Neural progenitor cell (in vitro differentiated cells): ENCODE results near the gene PIP4K2A.

Experiments
- EZH2 ChIP-seq: fragments of 200-600 bp; sonication (generic); IDR thresholded peaks from 2 replicates; pipeline ENCODE4 v1.6.1; 2017; ENCODE audit warnings: antibody characterized with exemption, mild to moderate bottlenecking, moderate library complexity
- TF ChIP-seq, protein P1 (sequence below): fragments of 200-600 bp; sonication (generic); IDR thresholded peaks from 2 replicates; pipeline ENCODE4 v1.5.1; 2017; ENCODE audit warnings: antibody characterized with exemption, mild to moderate bottlenecking

DNA sequence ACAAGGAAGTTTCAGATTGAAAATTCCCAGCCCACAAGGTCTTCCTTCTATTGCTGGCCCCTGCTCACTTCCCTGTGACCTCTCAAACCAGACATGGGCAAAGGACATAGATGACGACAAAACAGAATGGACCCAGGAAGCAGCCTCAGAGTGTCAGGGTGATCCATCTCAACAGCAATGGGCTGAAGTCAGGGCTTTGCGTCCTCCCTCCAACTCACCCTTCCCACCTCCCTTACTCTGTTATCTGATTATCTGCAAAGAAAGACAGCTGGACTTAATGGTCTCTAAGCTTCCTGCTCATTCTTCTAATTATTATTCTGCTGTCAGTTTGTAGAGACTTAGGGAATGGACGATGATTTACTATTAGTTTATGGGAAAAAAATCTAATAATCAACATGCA, 115.9 kb downstream of the PIP4K2A start:
- TF ChIP-seq, protein P1, sequence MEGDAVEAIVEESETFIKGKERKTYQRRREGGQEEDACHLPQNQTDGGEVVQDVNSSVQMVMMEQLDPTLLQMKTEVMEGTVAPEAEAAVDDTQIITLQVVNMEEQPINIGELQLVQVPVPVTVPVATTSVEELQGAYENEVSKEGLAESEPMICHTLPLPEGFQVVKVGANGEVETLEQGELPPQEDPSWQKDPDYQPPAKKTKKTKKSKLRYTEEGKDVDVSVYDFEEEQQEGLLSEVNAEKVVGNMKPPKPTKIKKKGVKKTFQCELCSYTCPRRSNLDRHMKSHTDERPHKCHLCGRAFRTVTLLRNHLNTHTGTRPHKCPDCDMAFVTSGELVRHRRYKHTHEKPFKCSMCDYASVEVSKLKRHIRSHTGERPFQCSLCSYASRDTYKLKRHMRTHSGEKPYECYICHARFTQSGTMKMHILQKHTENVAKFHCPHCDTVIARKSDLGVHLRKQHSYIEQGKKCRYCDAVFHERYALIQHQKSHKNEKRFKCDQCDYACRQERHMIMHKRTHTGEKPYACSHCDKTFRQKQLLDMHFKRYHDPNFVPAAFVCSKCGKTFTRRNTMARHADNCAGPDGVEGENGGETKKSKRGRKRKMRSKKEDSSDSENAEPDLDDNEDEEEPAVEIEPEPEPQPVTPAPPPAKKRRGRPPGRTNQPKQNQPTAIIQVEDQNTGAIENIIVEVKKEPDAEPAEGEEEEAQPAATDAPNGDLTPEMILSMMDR = no peak
- no peak for TF ChIP-seq EZH2
